Stimulated activated CD4-positive, alpha-beta T cell treated with anti-CD3 and anti-CD28 coated beads, Interleukin-1b, Interleukin-23, amount 100 ng/mL, for 4 hours (primary cell): ENCODE measurements around the gene PPFIBP1.

Experiments
- DNase-seq, 2 donors: peaks; one replicate each; pipeline ENCODE4 v3.0.0-alpha.2; 2020; ENCODE audit warnings: low read depth in 2 of 2

PPFIBP1 gene

GRCh38 chr12:27667540-27667939 is 143.5 kb downstream of the PPFIBP1 start:
- DNase-seq, result no peak

GRCh38 chr12:27672051-27672450 is 148.0 kb downstream of the PPFIBP1 start:
- no peak for DNase-seq

- DNase-seq, result no peak
These were observed 148.6 kb downstream of the PPFIBP1 start for GRCh38 chr12:27672643-27673042.

GRCh38 chr12:27673101-27673718 is 149.2 kb downstream of the PPFIBP1 start:
- no peak for DNase-seq

- DNase-seq, result no peak
These were observed 151.0 kb downstream of the PPFIBP1 start for GRCh38 chr12:27674989-27675388.

- DNase-seq, result no peak
These were observed 156.6 kb downstream of the PPFIBP1 start for GRCh38 chr12:27680619-27681018.

- no peak for DNase-seq
These were observed 158.5 kb downstream of the PPFIBP1 start for GRCh38 chr12:27682534-27682933.

GRCh38 chr12:27685274-27685673 is 161.3 kb downstream of the PPFIBP1 start:
- no peak for DNase-seq

GRCh38 chr12:27686147-27686546 is 162.1 kb downstream of the PPFIBP1 start:
- no peak for DNase-seq

- DNase-seq, result no peak
These were observed 164.7 kb downstream of the PPFIBP1 start for GRCh38 chr12:27688671-27689070.

GRCh38 chr12:27689558-27690180 is 165.7 kb downstream of the PPFIBP1 start:
- no peak for DNase-seq

- no peak for DNase-seq
These were observed 169.4 kb downstream of the PPFIBP1 start for GRCh38 chr12:27693403-27693802.

GRCh38 chr12:27695556-27696292 is 171.7 kb downstream of the PPFIBP1 start:
- no peak for DNase-seq

- DNase-seq, result no peak
These were observed 172.3 kb downstream of the PPFIBP1 start, which contains the start of gene REP15 for GRCh38 chr12:27696293-27696652. Gene REP15, plus strand, starts transcription at chr12:27696447. Its CDS starts 116 bp downstream, at chr12:27696563.

GRCh38 chr12:27696864-27697564 is 173.0 kb downstream of the PPFIBP1 start:
- no peak for DNase-seq

- DNase-seq, result peak; percentile 38 to 56
These were observed 179.9 kb downstream of the PPFIBP1 start for GRCh38 chr12:27703720-27704452.

GRCh38 chr12:27705263-27705662 is 181.3 kb downstream of the PPFIBP1 start:
- no peak for DNase-seq

- no peak for DNase-seq
These were observed 183.2 kb downstream of the PPFIBP1 start for GRCh38 chr12:27707216-27707615.

- no peak for DNase-seq
These were observed 185.4 kb downstream of the PPFIBP1 start for GRCh38 chr12:27709212-27709931.

- no peak for DNase-seq
These were observed 186.1 kb downstream of the PPFIBP1 start for GRCh38 chr12:27709932-27710591.
